Stimulated activated CD8-positive, alpha-beta memory T cell treated with anti-CD3 and anti-CD28 coated beads, Interleukin-2, amount 100 ng/mL, for 1 hour (primary cell): ENCODE data around the gene SLC27A1.

Source experiments
- DNase-seq, 2 donors: peaks; one replicate each; pipeline ENCODE4 v3.0.0-alpha.2; 2020; ENCODE audit warnings: low read depth in 2 of 2

The SLC27A1 gene

GRCh38 chr19:17470068-17470841 is at the start of gene SLC27A1:
Gene SLC27A1 (plus strand): TSS chr19:17470524. CDS start chr19:17470541, 17 bp downstream.
- DNase-seq, result peak; percentile 75 to 79

GRCh38 chr19:17421942-17422341 is 48.4 kb upstream of the SLC27A1 start:
- no peak for DNase-seq

GRCh38 chr19:17423429-17424208 is 46.7 kb upstream of the SLC27A1 start:
- no peak for DNase-seq

- no peak for DNase-seq
Observed at GRCh38 chr19:17424743-17425365, 45.5 kb upstream of the SLC27A1 start.

- DNase-seq, result no peak
Observed at GRCh38 chr19:17429641-17430113, 40.6 kb upstream of the SLC27A1 start.

GRCh38 chr19:17431417-17431816 is 38.9 kb upstream of the SLC27A1 start:
- DNase-seq, result no peak

GRCh38 chr19:17435218-17435617 is 35.1 kb upstream of the SLC27A1 start:
- no peak for DNase-seq

- no peak for DNase-seq
Observed at GRCh38 chr19:17436094-17436873, 34.0 kb upstream of the SLC27A1 start.

- DNase-seq, result no peak
Observed at GRCh38 chr19:17436874-17437267, 33.5 kb upstream of the SLC27A1 start.

GRCh38 chr19:17441241-17442021 is 28.9 kb upstream of the SLC27A1 start:
- DNase-seq, result no peak

GRCh38 chr19:17445526-17446165 is 24.7 kb upstream of the SLC27A1 start:
- DNase-seq, result no peak

GRCh38 chr19:17447704-17448130 is 22.6 kb upstream of the SLC27A1 start:
- DNase-seq, result no peak

- DNase-seq, result peak in 1 of 2 donors; percentile 35
Observed at GRCh38 chr19:17448131-17448967, 22.0 kb upstream of the SLC27A1 start, which contains the start of gene TMEM221. Gene TMEM221 (minus strand): TSS chr19:17448668. CDS start chr19:17448462, 206 bp downstream.

GRCh38 chr19:17450264-17451075 is 19.9 kb upstream of the SLC27A1 start:
- DNase-seq, result no peak

GRCh38 chr19:17451820-17452219 is 18.5 kb upstream of the SLC27A1 start:
- no peak for DNase-seq

- DNase-seq, result no peak
Observed at GRCh38 chr19:17454576-17455071, 15.7 kb upstream of the SLC27A1 start.

- no peak for DNase-seq
Observed at GRCh38 chr19:17455308-17456123, 14.8 kb upstream of the SLC27A1 start.
